Smooth muscle cell (in vitro differentiated cells): ENCODE results near the gene TCF7L2. TPM values are rescaled to one million over a fixed set of nuclear protein-coding genes. Genes with fewer than 3 reads are reported as not detected.

Experiments
- DNase-seq: peaks from one replicate; lab custom pipeline; 2025; ENCODE audit not compliant: unreplicated experiment; lab: John Stamatoyannopoulos, UW
- H2AFZ ChIP-seq: fragments of 200-600 bp; sonication (generic); 2 replicates; pipeline ENCODE4 v1.6.0; 2016; ENCODE audit warnings: antibody characterized with exemption, low read depth, mild to moderate bottlenecking
- H3F3A ChIP-seq: fragments of 200-600 bp; sonication (generic); 2 replicates; pipeline ENCODE4 v1.6.0; 2017; ENCODE audit warnings: antibody characterized with exemption, low read depth
- H3K27ac ChIP-seq: fragments of 200-600 bp; sonication (generic); 2 replicates; pipeline ENCODE4 v1.5.1; 2016; ENCODE audit warnings: low read depth, mild to moderate bottlenecking
- H3K27me3 ChIP-seq: fragments of 200-600 bp; sonication (generic); 2 replicates; pipeline ENCODE4 v1.6.1; 2016; ENCODE audit warnings: low read depth, mild to moderate bottlenecking
- H3K36me3 ChIP-seq: fragments of 200-600 bp; sonication (generic); 2 replicates; pipeline ENCODE4 v1.5.1; 2016; ENCODE audit warnings: low read depth
- H3K4me1 ChIP-seq: fragments of 200-600 bp; sonication (generic); 2 replicates; pipeline ENCODE4 v1.5.1; 2016; ENCODE audit warnings: low read depth
- H3K4me2 ChIP-seq: fragments of 200-600 bp; sonication (generic); 2 replicates; pipeline ENCODE4 v1.6.0; 2016; ENCODE audit warnings: mild to moderate bottlenecking
- H3K4me3 ChIP-seq: fragments of 200-600 bp; sonication (generic); 2 replicates; pipeline ENCODE4 v1.5.1; 2016; ENCODE audit warnings: mild to moderate bottlenecking
- H3K79me2 ChIP-seq: fragments of 200-600 bp; sonication (generic); 2 replicates; pipeline ENCODE4 v1.6.0; 2016; ENCODE audit warnings: low read depth, mild to moderate bottlenecking
- H3K9ac ChIP-seq: fragments of 200-600 bp; sonication (generic); 2 replicates; pipeline ENCODE4 v1.6.0; 2016; ENCODE audit warnings: low read depth
- H3K9me3 ChIP-seq: fragments of 200-600 bp; sonication (generic); replicated peaks from 2 replicates; pipeline ENCODE4 v1.5.1; 2016; ENCODE audit warnings: low read depth
- H4K20me1 ChIP-seq: fragments of 200-600 bp; sonication (generic); 2 replicates; pipeline ENCODE4 v1.6.0; 2016; ENCODE audit warnings: low read depth
- CTCF ChIP-seq: fragments of 200-600 bp; sonication (generic); IDR thresholded peaks from 2 replicates; pipeline ENCODE4 v1.5.1; 2017; ENCODE audit warnings: borderline replicate concordance, mild to moderate bottlenecking, antibody characterized with exemption; ENCODE audit not compliant: insufficient read depth, poor library complexity, severe bottlenecking
- WGBS: methylation state at CpG from one replicate; pipeline ENCODE4 v1.1.7; 2016; ENCODE audit warnings: low lambda C conversion rate; 5-methylcytosine and 5-hydroxymethylcytosine counted together
- polyA plus RNA-seq: library from polyadenylated mRNA; unstranded; fragments of >200 nt; fragmentation: Nextera tagmentation; extraction: Ambion mirVana; gene quantifications from 2 replicates; pipeline ENCODE4 v1.2.1, GENCODE V29; 2016
- total RNA-seq: library from RNA; depleted of rRNA; stranded (reverse); fragments of >200 nt; gene quantifications from 2 replicates; pipeline ENCODE4 v1.2.3, GENCODE V29; 2014

TCF7L2 gene
- total and polyA plus RNA-seq, 2 experiments from 2014 or later, result 14.6 to 17.7 TPM

- Histone ChIP-seq H3K9me3 (no peaks in the 10 kb centered on the region), H3K9ac (no peak overlapping the region), H3K4me2 (peak overlapping the region; percentile 1), H4K20me1 (peaks cover 100% of the 10 kb centered on the region), H3K4me1 (no peaks in the 10 kb centered on the region), H3K27me3 (no peaks in the 10 kb centered on the region), H3K36me3 (no peaks in the 10 kb centered on the region), H3F3A (no peaks in the 10 kb centered on the region), H3K79me2 (peaks cover 91% of the 10 kb centered on the region), H3K27ac (no peak overlapping the region), H3K4me3 (no peak overlapping the region), H2AFZ (no peak overlapping the region)
- no peak for DNase-seq
- TF ChIP-seq CTCF, result no peak
- WGBS, result 55% methylated on average over 8 of the region's 8 CpGs
Observed at GRCh38 chr10:113007821-113008220, 57.8 kb downstream of the TCF7L2 start.

- H3K4me2 ChIP-seq, result no peak overlapping the region
- H3K27ac ChIP-seq, result no peak overlapping the region
- no peaks in the 10 kb centered on the region for H3K27me3 ChIP-seq
- H3K4me3 ChIP-seq, result no peak overlapping the region
- no peak overlapping the region for H2AFZ ChIP-seq
- 94% methylated on average over 12 of the region's 12 CpGs for WGBS
- no peak for DNase-seq
- no peak overlapping the region for H3K9ac ChIP-seq
- peaks cover 100% of the 10 kb centered on the region for H4K20me1 ChIP-seq
- no peaks in the 10 kb centered on the region for H3K9me3 ChIP-seq
- no peaks in the 10 kb centered on the region for H3K4me1 ChIP-seq
- no peak for TF ChIP-seq CTCF
- no peaks in the 10 kb centered on the region for H3K36me3 ChIP-seq
- no peaks in the 10 kb centered on the region for H3F3A ChIP-seq
- H3K79me2 ChIP-seq, result peaks cover 97% of the 10 kb centered on the region
Observed at GRCh38 chr10:113011592-113012374, 61.7 kb downstream of the TCF7L2 start.

GRCh38 chr10:113015201-113015600, 65.2 kb downstream of the TCF7L2 start:
- DNase-seq, result no peak
- Histone ChIP-seq H3K79me2 (peaks cover 100% of the 10 kb centered on the region), H3K27me3 (no peaks in the 10 kb centered on the region), H2AFZ (no peak overlapping the region), H3K4me2 (no peak overlapping the region), H3K4me1 (peaks cover 20% of the 10 kb centered on the region), H3K36me3 (no peaks in the 10 kb centered on the region), H4K20me1 (peaks cover 100% of the 10 kb centered on the region), H3F3A (no peaks in the 10 kb centered on the region), H3K27ac (no peak overlapping the region), H3K9me3 (no peaks in the 10 kb centered on the region), H3K4me3 (no peak overlapping the region), H3K9ac (no peak overlapping the region)
- TF ChIP-seq CTCF, result no peak
- 90% methylated on average over 4 of the region's 4 CpGs for WGBS

GRCh38 chr10:113017376-113017775, 67.3 kb downstream of the TCF7L2 start:
- H3K9me3 ChIP-seq, result no peaks in the 10 kb centered on the region
- TF ChIP-seq CTCF, result no peak
- WGBS, result 87% methylated on average over 5 of the region's 5 CpGs
- no peaks in the 10 kb centered on the region for H3K36me3 ChIP-seq
- H3K4me2 ChIP-seq, result no peak overlapping the region
- H3K79me2 ChIP-seq, result peaks cover 100% of the 10 kb centered on the region
- H2AFZ ChIP-seq, result no peak overlapping the region
- no peak overlapping the region for H3K9ac ChIP-seq
- H3K27me3 ChIP-seq, result no peaks in the 10 kb centered on the region
- H3F3A ChIP-seq, result peaks cover 9% of the 10 kb centered on the region
- H4K20me1 ChIP-seq, result peaks cover 100% of the 10 kb centered on the region
- peaks cover 38% of the 10 kb centered on the region for H3K4me1 ChIP-seq
- H3K27ac ChIP-seq, result no peak overlapping the region
- no peak overlapping the region for H3K4me3 ChIP-seq
- DNase-seq, result no peak
